ENCODE results near the gene CD300C.

CD300C gene

GRCh38 chr17:74516561-74517328 is 29.2 kb downstream of the CD300C start:
- Histone ChIP-seq H4K20me1 (ENCODE audit: insufficient read depth, low read length) (no peaks in the 10 kb centered on the region), H3K4me2 (ENCODE audit: low read length) (no peak overlapping the region), H3K27ac (ENCODE audit: low read length) (no peak overlapping the region), H3K9ac (ENCODE audit: low read length) (no peak overlapping the region), H3K4me1 (ENCODE audit: low read length) (no peaks in the 10 kb centered on the region), H3K4me3 (ENCODE audit: low read length) (no peak overlapping the region), H3K79me2 (ENCODE audit: low read length) (no peaks in the 10 kb centered on the region), H3K36me3 (replicated peaks; ENCODE audit: low read depth, low read length) (no peaks in the 10 kb centered on the region), H3K9me3 (ENCODE audit: insufficient read depth, low read length) (0 out of 2 replicates have a peak, but pooled peaks cover 6% of the 10 kb centered on the region), H2AFZ (ENCODE audit: low read depth, low read length) (no peak overlapping the region), H3K27me3 (ENCODE audit: low read depth, low read length) (peaks cover 16% of the 10 kb centered on the region)
- TF ChIP-seq EZH2phosphoT487 (IDR thresholded peaks at IDR 0.05; ENCODE audit: low read depth) (no peak), CTCF (IDR thresholded peaks at IDR 0.05; ENCODE audit: low read depth, low read length) (no peak)

- Histone ChIP-seq H4K20me1 (ENCODE audit: insufficient read depth, low read length) (no peaks in the 10 kb centered on the region), H3K79me2 (ENCODE audit: low read length) (no peaks in the 10 kb centered on the region), H3K36me3 (replicated peaks; ENCODE audit: low read depth, low read length) (no peaks in the 10 kb centered on the region), H2AFZ (ENCODE audit: low read depth, low read length) (no peak overlapping the region), H3K4me2 (ENCODE audit: low read length) (no peak overlapping the region), H3K27me3 (ENCODE audit: low read depth, low read length) (peaks cover 18% of the 10 kb centered on the region), H3K9me3 (ENCODE audit: insufficient read depth, low read length) (0 out of 2 replicates have a peak, but pooled peaks cover 6% of the 10 kb centered on the region), H3K27ac (ENCODE audit: low read length) (no peak overlapping the region), H3K4me1 (ENCODE audit: low read length) (no peaks in the 10 kb centered on the region), H3K4me3 (ENCODE audit: low read length) (no peak overlapping the region), H3K9ac (ENCODE audit: low read length) (no peak overlapping the region)
- TF ChIP-seq CTCF (IDR thresholded peaks at IDR 0.05; ENCODE audit: low read depth, low read length) (no peak), EZH2phosphoT487 (IDR thresholded peaks at IDR 0.05; ENCODE audit: low read depth) (no peak)
These were observed 30.0 kb downstream of the CD300C start for GRCh38 chr17:74515941-74516340.

GRCh38 chr17:74514632-74515334 is 31.1 kb downstream of the CD300C start:
- Histone ChIP-seq H3K36me3 (replicated peaks; ENCODE audit: low read depth, low read length) (no peaks in the 10 kb centered on the region), H2AFZ (ENCODE audit: low read depth, low read length) (no peak overlapping the region), H3K79me2 (ENCODE audit: low read length) (no peaks in the 10 kb centered on the region), H3K4me3 (ENCODE audit: low read length) (no peak overlapping the region), H3K9me3 (ENCODE audit: insufficient read depth, low read length) (0 out of 2 replicates have a peak, but pooled peaks cover 6% of the 10 kb centered on the region), H3K9ac (ENCODE audit: low read length) (no peak overlapping the region), H4K20me1 (ENCODE audit: insufficient read depth, low read length) (no peaks in the 10 kb centered on the region), H3K27ac (ENCODE audit: low read length) (no peak overlapping the region), H3K4me1 (ENCODE audit: low read length) (no peaks in the 10 kb centered on the region), H3K27me3 (ENCODE audit: low read depth, low read length) (peaks cover 18% of the 10 kb centered on the region), H3K4me2 (ENCODE audit: low read length) (no peak overlapping the region)
- TF ChIP-seq CTCF (IDR thresholded peaks at IDR 0.05; ENCODE audit: low read depth, low read length) (no peak), EZH2phosphoT487 (IDR thresholded peaks at IDR 0.05; ENCODE audit: low read depth) (no peak)

GRCh38 chr17:74513987-74514631 is 31.8 kb downstream of the CD300C start:
- H3K9me3 ChIP-seq (ENCODE audit: insufficient read depth, low read length), result 0 out of 2 replicates have a peak, but pooled peaks cover 6% of the 10 kb centered on the region
- TF ChIP-seq EZH2phosphoT487 (IDR thresholded peaks at IDR 0.05; ENCODE audit: low read depth) (no peak), CTCF (IDR thresholded peaks at IDR 0.05; ENCODE audit: low read depth, low read length) (no peak)
- peaks cover 18% of the 10 kb centered on the region for H3K27me3 ChIP-seq (ENCODE audit: low read depth, low read length)
- H3K9ac ChIP-seq (ENCODE audit: low read length), result no peak overlapping the region
- no peak overlapping the region for H3K4me3 ChIP-seq (ENCODE audit: low read length)
- no peak overlapping the region for H3K27ac ChIP-seq (ENCODE audit: low read length)
- H2AFZ ChIP-seq (ENCODE audit: low read depth, low read length), result no peak overlapping the region
- no peak overlapping the region for H3K4me2 ChIP-seq (ENCODE audit: low read length)
- H3K4me1 ChIP-seq (ENCODE audit: low read length), result no peaks in the 10 kb centered on the region
- H4K20me1 ChIP-seq (ENCODE audit: insufficient read depth, low read length), result no peaks in the 10 kb centered on the region
- no peaks in the 10 kb centered on the region for H3K36me3 ChIP-seq (replicated peaks; ENCODE audit: low read depth, low read length)
- H3K79me2 ChIP-seq (ENCODE audit: low read length), result no peaks in the 10 kb centered on the region

All from OCI-LY3 (cell line).